Embryonic facial prominence (tissue), 1 donor: ENCODE results near the gene LMOD2.

Experiments
- DNase-seq: peaks from one replicate; pipeline ENCODE4 v3.0.0-alpha.2; 2016; ENCODE audit errors: extremely low spot score

Gene LMOD2

DNA sequence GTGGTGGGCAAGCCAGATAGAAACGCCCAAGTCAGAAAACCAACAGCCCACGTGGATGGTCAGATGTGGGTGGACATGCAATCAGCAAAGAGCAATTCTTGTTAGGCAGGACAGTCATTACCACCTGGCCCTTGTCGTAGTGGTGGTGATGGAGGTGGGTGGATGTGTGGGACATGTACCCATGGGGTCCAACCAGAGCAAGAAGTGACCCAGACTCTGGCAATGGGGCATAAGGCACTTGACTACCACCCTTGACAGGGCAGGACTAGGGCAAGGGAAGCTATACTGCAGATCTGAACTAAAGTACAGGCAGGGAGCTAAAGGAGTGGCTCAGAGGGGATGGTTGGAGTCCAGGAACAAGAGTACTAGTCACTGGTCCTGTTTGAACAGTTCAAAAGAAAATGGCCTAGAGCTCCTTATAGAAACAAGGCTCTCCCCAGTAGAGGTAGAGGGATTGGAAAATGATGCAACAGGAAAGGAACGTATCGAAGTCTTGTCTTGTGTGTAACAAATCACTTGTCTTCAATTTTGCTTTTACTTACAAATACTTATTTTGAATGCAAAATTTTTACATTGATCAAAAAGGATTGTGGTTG lies 17.6 kb downstream of the LMOD2 start:
- no peak for DNase-seq

DNA sequence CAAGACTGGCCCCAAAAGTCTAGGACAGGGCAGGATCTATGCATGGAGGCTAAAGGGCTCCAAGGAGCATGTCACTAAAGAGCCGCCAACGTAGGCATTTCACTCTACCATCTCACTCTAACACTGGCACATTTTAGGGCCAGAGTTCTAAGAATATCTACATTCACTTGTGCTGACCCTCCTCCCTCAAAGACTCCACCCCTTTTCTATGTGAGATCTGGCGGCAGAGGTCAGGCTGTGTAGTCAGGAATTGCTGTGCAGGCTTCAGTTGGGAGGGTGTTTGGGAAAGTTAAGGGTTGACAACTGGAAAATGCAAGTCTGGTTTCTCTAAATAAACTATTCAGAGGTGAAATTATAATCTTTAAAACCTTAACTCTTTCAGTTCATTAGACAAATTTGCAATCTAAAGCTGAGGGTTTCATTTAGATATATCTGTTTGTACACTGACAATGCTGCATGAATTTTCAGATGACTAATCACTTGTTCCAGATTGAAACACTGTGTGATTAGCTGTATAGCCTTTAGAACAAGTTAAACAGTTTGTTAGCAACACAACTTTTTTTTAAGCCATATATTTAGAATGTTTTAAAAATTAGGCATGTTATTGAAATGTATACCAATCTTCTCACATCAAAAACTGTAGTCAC lies 18.2 kb downstream of the LMOD2 start:
- no peak for DNase-seq

DNA sequence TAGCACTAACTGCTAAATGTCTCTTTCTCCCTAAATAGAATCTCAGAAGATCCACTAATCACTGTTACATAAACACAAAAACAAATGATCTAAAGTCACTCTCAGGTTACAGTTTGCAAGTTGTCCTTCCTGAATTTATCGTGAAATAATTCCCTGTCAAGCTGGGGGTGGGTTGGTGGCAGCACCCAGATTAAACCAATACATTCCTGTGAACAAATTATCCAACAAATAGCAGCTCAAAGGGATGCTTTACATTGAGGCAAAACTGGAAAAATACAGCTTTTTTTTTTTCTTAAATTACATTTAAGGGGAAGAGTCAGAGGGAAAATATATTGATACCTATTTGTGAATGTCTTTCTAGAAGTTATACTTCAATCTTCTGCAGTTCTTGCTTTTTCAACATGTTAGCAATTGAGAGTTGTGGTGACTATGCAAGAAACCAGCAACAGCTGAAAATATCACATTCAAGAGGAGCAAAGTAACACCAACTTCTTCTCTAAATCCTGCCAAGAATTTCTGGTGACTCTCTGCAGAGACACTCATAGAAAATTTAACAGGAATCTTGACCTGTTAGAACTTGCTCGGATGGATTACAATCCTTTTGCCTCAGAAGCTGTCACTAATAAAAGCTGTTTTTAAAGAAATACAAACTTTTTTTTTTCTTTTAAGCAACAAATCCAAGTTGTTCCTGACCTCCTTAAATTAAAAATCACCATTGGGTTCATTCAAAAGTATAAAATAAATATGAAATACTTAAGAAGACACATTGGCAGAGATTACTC lies 18.9 kb downstream of the LMOD2 start:
- DNase-seq: no peak

- DNase-seq: no peak
Measured at GRCh38 chr7:123675181-123675473, 19.5 kb downstream of the LMOD2 start.

DNA sequence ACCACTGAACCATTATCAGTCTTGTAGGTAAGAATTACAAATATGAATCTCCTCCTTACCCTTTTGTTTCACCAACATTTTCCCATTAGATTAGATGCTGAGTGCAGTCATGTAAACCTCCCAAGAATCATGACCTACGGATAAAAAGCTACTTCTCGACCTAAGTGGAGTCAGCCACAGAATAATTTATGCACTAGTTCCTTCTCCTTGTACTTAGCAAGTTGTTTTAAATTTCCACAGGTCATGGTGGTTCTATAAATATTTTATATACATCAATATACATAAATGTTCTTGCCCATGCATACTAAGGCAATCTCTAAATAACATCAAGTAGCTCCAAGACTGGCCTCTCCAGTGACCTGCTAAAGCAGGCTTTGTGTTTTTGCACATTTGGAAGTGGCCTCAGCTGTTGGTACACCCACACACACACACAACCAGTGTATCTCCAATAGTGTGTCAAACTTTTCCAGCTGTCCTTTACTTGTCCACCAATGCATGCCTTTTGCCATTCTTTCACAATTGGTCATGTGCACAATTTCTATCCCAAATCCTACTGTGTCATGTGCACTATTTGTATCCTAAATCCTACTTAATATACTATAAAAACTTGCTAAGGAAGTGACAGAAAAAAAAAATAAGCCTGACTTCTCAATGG lies 21.5 kb downstream of the LMOD2 start:
- DNase-seq: no peak

DNA sequence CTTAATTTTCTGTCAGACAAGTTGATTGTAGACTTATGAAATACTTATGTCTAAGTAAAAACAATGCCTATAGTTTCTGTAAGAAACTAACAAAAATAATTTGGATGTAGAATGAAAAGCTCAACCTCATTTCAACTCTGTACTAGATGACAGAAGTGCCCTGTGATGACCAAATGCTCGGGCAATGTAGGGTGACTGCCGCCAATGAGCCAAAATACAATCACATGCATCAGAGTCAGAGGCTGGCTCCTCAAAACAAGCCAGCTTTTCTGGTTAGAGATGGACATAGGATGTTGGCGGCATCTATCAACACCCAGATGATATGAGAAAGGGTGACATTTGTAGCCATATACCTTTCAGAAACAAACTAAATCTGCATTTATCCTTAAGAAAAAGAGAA lies 23.9 kb downstream of the LMOD2 start:
- DNase-seq: no peak

GRCh38 chr7:123680580-123680979 lies 24.9 kb downstream of the LMOD2 start:
- no peak for DNase-seq

- no peak for DNase-seq
Measured at GRCh38 chr7:123681561-123681960, 25.9 kb downstream of the LMOD2 start.

- DNase-seq: peak; percentile 28
Measured at GRCh38 chr7:123682690-123683089, 27.0 kb downstream of the LMOD2 start.

- no peak for DNase-seq
Measured at GRCh38 chr7:123687161-123687560, 31.5 kb downstream of the LMOD2 start.

DNA sequence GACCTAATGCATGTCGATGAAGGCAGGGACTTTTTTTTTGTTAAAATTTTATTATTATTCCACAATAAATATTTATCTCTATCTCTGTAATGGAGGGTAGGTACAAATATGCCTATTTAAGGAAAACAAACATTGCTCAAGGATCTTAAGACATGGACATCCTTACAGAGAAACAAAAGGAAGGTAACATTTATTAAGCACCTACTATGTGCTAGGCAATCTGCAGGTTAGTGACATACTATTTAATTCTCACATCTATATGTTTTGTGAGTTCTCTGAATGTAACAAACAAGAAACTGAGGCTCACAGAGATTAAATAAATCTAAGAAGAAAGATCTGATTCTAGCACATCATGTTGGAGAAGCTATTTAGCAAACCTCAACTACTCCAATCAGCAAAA lies 32.1 kb downstream of the LMOD2 start:
- DNase-seq: no peak

DNA sequence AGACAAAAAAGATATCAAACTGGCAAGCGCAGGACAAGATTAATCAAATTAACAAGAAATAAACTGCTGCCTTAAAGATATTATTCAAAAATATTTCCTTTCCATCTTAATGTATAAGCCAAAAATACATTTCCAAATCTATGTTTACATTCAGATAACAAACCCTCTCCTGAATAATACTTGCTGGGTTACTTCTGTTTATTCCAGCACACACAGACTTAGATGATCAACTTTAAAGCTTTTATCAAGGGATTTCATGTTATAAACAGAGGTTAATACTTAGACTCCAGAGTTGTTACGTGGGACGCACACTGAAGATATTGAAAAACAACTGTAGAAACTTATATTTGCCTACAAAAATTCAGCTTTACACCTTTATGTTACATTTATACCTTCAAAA lies 33.6 kb downstream of the LMOD2 start:
- no peak for DNase-seq

- no peak for DNase-seq
Measured at GRCh38 chr7:123690550-123690949, 34.9 kb downstream of the LMOD2 start.

- DNase-seq: no peak
Measured at GRCh38 chr7:123692471-123692877, 36.8 kb downstream of the LMOD2 start.

GRCh38 chr7:123695944-123696677 lies 40.4 kb downstream of the LMOD2 start:
- DNase-seq: no peak

DNA sequence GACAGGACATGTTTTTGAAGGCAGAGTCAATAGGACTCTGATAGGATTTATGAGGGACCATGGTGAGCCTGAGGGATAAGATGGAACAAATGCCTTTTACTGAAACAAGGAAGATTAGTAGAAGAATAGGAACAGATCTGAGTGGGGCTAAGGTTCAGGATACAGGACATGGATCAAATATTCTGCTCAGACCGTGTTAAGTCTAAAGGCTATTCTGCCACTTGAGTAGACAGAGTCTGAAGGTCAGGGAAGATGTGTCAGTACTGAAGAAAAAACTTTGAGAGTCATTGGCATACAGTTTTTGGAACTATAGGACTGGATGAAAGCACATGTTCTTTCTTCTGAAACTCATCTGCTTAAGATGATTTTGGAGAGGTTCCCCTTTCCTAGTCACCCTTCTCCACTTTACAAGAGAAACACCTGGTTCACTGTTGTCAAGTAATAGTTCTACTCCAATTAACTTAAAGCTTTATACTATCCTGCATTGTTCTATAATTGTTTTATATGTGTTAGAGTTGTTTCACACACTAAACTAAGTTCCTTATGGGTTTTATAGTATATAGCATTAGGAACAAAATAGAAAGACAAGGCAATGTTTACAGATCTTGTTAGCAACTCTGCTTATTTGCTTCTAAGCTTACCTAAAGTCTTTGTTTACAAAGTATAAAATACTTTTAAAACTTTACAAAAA lies 49.7 kb downstream of the LMOD2 start:
- DNase-seq: no peak

- no peak for DNase-seq
Measured at GRCh38 chr7:123709525-123709924, 53.9 kb downstream of the LMOD2 start.

DNA sequence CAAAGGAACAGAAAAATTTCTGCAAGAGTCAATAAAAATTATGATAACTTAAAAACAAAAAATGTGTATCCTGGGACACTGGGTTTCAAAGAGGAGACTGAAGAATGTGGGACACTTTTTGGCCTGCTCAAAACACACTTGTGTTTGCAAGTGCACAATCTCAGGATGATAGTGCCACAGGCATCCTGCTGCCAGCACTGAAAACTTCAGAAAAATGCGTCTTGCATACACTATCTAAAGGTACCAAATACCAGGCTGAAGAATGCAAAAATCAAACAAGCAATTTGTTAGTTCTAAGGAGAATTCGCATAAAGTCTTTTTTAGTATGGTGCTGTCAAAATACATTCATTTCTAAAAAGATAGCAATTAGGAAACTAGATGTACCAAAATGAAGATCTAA lies 55.0 kb downstream of the LMOD2 start:
- DNase-seq: no peak

DNA sequence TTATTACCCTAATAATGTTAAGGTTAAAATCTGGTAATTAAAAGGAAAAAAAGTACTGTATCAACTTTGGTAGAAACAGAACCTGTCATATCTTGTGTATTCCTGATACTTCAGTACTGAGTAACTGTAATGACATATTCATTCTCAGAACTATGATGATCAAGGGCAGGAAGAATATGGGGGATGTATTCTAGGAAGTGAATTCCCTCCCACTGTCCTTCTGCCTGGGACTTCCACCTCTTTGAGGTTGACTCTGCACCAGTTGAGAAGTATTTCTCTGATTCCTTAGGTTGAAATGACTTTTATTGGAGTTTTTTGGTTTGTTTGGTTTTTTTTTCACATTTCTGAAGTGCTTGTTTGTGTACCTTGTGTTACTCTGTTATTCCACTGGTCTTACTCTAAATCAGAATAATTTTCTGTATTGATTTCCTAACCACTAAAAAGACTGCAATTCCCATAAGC lies 56.2 kb downstream of the LMOD2 start:
- no peak for DNase-seq

DNA sequence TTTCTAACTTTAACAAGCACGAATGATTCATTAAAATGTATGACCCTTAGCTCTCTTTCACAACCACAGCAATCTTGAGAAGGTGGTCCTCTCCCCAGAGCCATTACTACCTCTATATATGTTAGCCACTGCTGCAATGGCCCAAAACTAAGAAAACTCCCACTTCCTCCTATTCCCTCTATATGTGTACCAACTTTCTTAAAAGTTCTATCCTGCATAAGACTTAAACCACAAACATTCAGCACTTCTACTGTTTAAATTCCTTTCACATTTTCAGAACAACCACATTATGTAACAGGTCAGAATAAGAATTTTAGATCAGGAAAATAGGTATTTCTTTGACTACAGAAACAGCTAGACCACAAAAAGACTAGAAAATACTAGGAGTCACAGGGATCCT lies 57.0 kb downstream of the LMOD2 start:
- DNase-seq: no peak
